Tibial nerve (tissue), 4 donors: ENCODE data around the gene KRT26. TPM values are rescaled to one million over a fixed set of nuclear protein-coding genes. Genes with fewer than 3 reads are reported as not detected.
A peak's percentile ranks its signal among the peaks of the same experiment; 100 is the strongest.

Experiments used
- DNase-seq, 2 donors: peaks; one replicate each; pipeline ENCODE4 v3.0.0-alpha.2; 2019; ENCODE audit warnings: low spot score in 2 of 2
- H3K27ac ChIP-seq, 4 donors: fragments of 200-600 bp; sonication (generic) in 3 of 4; one replicate each; pipeline ENCODE4 v1.5.1; 2017 to 2019; ENCODE audit warnings: mild to moderate bottlenecking in 1 of 4
- H3K27me3 ChIP-seq, 2 donors: fragments of 200-600 bp; sonication (generic) in 1 of 2; one replicate each; pipeline versions ENCODE4 v1.5.1 to v1.6.0; 2017 to 2019
- H3K36me3 ChIP-seq, 3 donors: fragments of 200-600 bp; sonication (generic); one replicate each; pipeline ENCODE4 v1.5.1; 2018 to 2019
- H3K4me1 ChIP-seq, 4 donors: fragments of 200-600 bp; sonication (generic) in 3 of 4; one replicate each; pipeline ENCODE4 v1.5.1; 2017 to 2019
- H3K4me3 ChIP-seq, 4 donors: fragments of 200-600 bp; sonication (generic) in 3 of 4; one replicate each; pipeline ENCODE4 v1.5.1; 2017 to 2019; ENCODE audit warnings: mild to moderate bottlenecking in 1 of 4, moderate library complexity in 1 of 4
- H3K9me3 ChIP-seq, 4 donors: fragments of 200-600 bp; sonication (generic) in 3 of 4; one replicate each; pipeline ENCODE4 v1.5.1; 2017 to 2019
- EP300 ChIP-seq, 2 donors: sonication (generic); formaldehyde crosslinking; IDR thresholded peaks; one replicate each; pipeline ENCODE4 v1.6.1; 2017; ENCODE audit warnings: antibody characterized with exemption in 2 of 2, mild to moderate bottlenecking in 1 of 2
- POLR2A ChIP-seq, 2 donors: fragments of 450-650 bp; IDR thresholded peaks; one replicate each; pipeline ENCODE4 v1.6.1; 2017; ENCODE audit warnings: antibody characterized with exemption in 2 of 2, mild to moderate bottlenecking in 2 of 2, moderate library complexity in 2 of 2
- WGBS, 2 donors: methylation state at CpG; one replicate each; pipeline ENCODE4 v1.1.5; 2018; 5-methylcytosine and 5-hydroxymethylcytosine counted together
- total RNA-seq, 4 donors: library from RNA; depleted of rRNA; stranded (reverse); fragments of >200 nt; gene quantifications; one replicate each; pipeline ENCODE4 v1.1.0, GENCODE V29; 2016
- TF ChIP-seq, protein P1 (sequence below), 5 experiments: fragments of 200-600 bp in 3 of 5; fragments of 450-650 bp in 2 of 5; sonication (generic) in 3 of 5; IDR thresholded peaks; one replicate each; pipeline ENCODE4 v1.5.1; 2016 to 2019; ENCODE audit warnings: antibody characterized with exemption in 5 of 5, mild to moderate bottlenecking in 3 of 5, moderate library complexity in 2 of 5

KRT26 gene
- total RNA-seq, 4 donors from 2014 or later = not detected

DNA sequence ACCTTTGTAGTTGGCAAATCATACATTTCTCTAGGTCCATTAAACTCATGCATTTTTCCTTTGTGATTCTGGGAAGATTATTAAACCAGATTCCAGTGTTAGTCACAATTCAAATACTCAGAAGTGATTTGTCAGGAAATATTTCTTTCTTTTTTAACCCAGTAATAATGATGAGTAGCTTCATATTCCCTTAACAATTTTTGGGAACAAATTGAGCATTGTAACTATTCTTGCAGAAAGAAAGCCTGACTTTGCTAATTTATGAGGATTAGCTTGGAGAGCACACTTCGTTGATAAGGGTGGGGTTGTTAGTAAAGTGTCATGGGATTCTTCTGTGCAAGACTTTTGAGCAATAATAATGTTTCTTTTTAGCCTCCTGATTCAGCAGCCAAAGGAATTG, 49.8 kb downstream of the KRT26 start:
- DNase-seq = no peak
- H3K9me3 ChIP-seq = no peaks in the 10 kb centered on the region
- no peak overlapping the region for H3K4me3 ChIP-seq
- TF ChIP-seq EP300 (IDR thresholded peaks at IDR 0.05) (peak in 1 of 2 donors; percentile 73), POLR2A (IDR thresholded peaks at IDR 0.05) (no peak)
- TF ChIP-seq, protein P1, sequence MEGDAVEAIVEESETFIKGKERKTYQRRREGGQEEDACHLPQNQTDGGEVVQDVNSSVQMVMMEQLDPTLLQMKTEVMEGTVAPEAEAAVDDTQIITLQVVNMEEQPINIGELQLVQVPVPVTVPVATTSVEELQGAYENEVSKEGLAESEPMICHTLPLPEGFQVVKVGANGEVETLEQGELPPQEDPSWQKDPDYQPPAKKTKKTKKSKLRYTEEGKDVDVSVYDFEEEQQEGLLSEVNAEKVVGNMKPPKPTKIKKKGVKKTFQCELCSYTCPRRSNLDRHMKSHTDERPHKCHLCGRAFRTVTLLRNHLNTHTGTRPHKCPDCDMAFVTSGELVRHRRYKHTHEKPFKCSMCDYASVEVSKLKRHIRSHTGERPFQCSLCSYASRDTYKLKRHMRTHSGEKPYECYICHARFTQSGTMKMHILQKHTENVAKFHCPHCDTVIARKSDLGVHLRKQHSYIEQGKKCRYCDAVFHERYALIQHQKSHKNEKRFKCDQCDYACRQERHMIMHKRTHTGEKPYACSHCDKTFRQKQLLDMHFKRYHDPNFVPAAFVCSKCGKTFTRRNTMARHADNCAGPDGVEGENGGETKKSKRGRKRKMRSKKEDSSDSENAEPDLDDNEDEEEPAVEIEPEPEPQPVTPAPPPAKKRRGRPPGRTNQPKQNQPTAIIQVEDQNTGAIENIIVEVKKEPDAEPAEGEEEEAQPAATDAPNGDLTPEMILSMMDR (IDR thresholded peaks at IDR 0.05) = no peak
- 15 to 23% methylated on average over 1 of the region's 1 CpG for WGBS, 2 donors
- no peaks in the 10 kb centered on the region for H3K27me3 ChIP-seq
- no peaks in the 10 kb centered on the region for H3K36me3 ChIP-seq
- peaks cover 0 to 31% (median 0%) of the 10 kb centered on the region in 4 donors for H3K4me1 ChIP-seq
- H3K27ac ChIP-seq = peak overlapping the region in 2 of 4 donors; percentile 78 to 80

DNA sequence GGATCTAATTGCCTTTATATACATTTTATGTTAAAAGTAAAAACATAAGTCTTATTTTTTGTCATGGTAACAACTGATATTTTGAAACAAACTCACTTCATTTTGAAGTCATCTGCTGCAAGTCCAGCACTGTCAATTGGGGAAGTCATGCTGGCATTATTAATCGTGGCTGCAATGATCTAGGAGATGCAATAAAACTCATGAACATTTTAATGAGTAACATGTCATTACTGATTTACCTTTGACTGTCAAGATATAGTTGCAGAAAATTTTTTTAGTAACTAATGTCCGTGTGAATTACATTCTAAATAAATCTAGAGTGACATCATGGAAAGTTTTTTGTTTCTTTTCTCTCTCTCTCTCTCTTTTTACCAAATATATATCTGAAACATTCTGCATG, 51.1 kb downstream of the KRT26 start:
- TF ChIP-seq EP300 (IDR thresholded peaks at IDR 0.05) (no peak), POLR2A (IDR thresholded peaks at IDR 0.05) (no peak)
- TF ChIP-seq, protein P1 (IDR thresholded peaks at IDR 0.05) = no peak
- 64% methylated on average over 2 of the region's 2 CpGs for WGBS, 2 donors
- no peak for DNase-seq

DNA sequence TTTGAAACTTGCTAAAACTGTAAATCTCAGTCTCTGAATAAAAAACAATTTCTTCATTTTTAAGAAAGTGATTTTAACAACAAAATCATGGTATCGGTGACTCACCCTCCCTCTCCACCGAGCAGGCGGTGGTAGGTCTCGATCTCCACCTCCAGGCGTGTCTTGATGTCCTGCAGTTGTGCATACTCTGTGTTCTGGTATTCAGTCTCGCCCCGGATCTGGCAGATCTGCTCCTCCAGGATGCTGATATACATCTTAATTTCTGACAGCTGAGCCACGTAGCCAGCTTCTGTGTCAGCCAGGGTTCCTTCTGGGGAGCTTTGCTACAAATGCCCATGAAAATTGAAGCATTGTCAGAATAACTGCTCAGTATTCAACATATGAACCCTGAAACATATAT, 53.1 kb downstream of the KRT26 start:
- Histone ChIP-seq H3K36me3 (no peaks in the 10 kb centered on the region), H3K27ac (no peak overlapping the region), H3K4me1 (peaks cover 0 to 26% (median 0%) of the 10 kb centered on the region in 4 donors), H3K9me3 (no peaks in the 10 kb centered on the region), H3K4me3 (no peak overlapping the region), H3K27me3 (no peaks in the 10 kb centered on the region)
- WGBS, 2 donors = 59 to 70% methylated on average over 8 of the region's 8 CpGs
- TF ChIP-seq EP300 (IDR thresholded peaks at IDR 0.05) (no peak), POLR2A (IDR thresholded peaks at IDR 0.05) (no peak)
- TF ChIP-seq, protein P1 (IDR thresholded peaks at IDR 0.05) = no peak
- DNase-seq = no peak

More for the DNA sequence above, 51.1 kb downstream of the KRT26 start:
- Histone ChIP-seq H3K36me3 (no peaks in the 10 kb centered on the region), H3K9me3 (no peaks in the 10 kb centered on the region), H3K4me3 (no peak overlapping the region), H3K27me3 (no peaks in the 10 kb centered on the region), H3K27ac (no peak overlapping the region), H3K4me1 (peaks cover 0 to 26% (median 0%) of the 10 kb centered on the region in 4 donors)

DNA sequence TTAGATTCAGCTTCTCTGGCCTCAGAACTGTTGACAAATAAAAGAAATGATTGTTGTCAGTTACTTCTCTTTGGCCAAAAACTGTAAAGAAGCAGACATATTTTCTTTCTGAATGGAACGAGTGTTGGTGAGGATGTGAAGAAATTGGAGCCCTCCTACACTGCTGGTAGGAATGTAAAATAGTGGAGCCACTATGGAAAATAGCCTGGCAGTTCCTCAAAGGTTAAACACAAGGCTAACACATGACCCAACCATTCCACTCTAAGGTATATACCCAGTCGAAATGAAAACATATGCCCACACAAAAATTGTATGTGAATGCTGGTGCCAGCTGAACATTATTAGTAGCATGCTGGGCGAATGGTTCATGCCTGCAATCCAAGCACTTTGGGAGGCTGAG, 54.2 kb downstream of the KRT26 start:
- H3K27ac ChIP-seq = no peak overlapping the region
- DNase-seq = no peak
- no peaks in the 10 kb centered on the region for H3K9me3 ChIP-seq
- H3K4me1 ChIP-seq = peaks cover 0 to 22% (median 0%) of the 10 kb centered on the region in 4 donors
- 35 to 44% methylated on average over 3 of the region's 3 CpGs for whole genome bisulfite sequencing, 2 donors
- no peaks in the 10 kb centered on the region for H3K27me3 ChIP-seq
- TF ChIP-seq, protein P1 (IDR thresholded peaks at IDR 0.05) = no peak
- TF ChIP-seq EP300 (IDR thresholded peaks at IDR 0.05) = no peak
- no peak for TF ChIP-seq POLR2A (IDR thresholded peaks at IDR 0.05)
- no peak overlapping the region for H3K4me3 ChIP-seq
- no peaks in the 10 kb centered on the region for H3K36me3 ChIP-seq

Other genes starting within 250 kb of the KRT26 start
- gene CCR7, start 206.7 kb downstream of the KRT26 start, total RNA-seq = 1 to 10 TPM in 1 of 4 donors, not detected in 3; 1.5 TPM
- gene SMARCE1, start 124.4 kb downstream of the KRT26 start, total RNA-seq = 100 to 1,000 TPM in 1 of 4 donors, 10 to 100 TPM in 3; 67.2 to 113 (median 95.1) TPM
- gene KRT222, start 107.0 kb downstream of the KRT26 start, total RNA-seq = 10 to 100 TPM in 1 of 4 donors, 1 to 10 TPM in 3; 2.7 to 17.9 (median 7.6) TPM
- under 1 TPM in 1 of 4 donors, not detected in 3; 0.20 TPM for gene KRT24, start 68.4 kb downstream of the KRT26 start, total RNA-seq
- under 1 TPM in 3 of 4 donors, not detected in 1; 0.22 to 0.84 (median 0.39) TPM for gene KRT25, start 16.9 kb downstream of the KRT26 start, total RNA-seq
- not detected for gene KRT27, start 10.3 kb upstream of the KRT26 start, total RNA-seq
- not detected for gene KRT28, start 27.8 kb upstream of the KRT26 start, total RNA-seq
- 10 to 100 TPM in 3 of 4 donors, 1 to 10 TPM in 1; 8.0 to 13.4 (median 11.3) TPM for gene KRT10, start 50.4 kb upstream of the KRT26 start, total RNA-seq
- not detected for gene KRT12, start 95.0 kb upstream of the KRT26 start, total RNA-seq
- gene KRT20, start 113.0 kb upstream of the KRT26 start, total RNA-seq = not detected
- not detected for gene KRT23, start 165.4 kb upstream of the KRT26 start, total RNA-seq
- gene KRT39, start 194.7 kb upstream of the KRT26 start, total RNA-seq = not detected
- gene KRT40, start 212.1 kb upstream of the KRT26 start, total RNA-seq = not detected
- not detected for gene KRTAP3-3, start 222.0 kb upstream of the KRT26 start, total RNA-seq
- not detected for gene KRTAP3-2, start 227.7 kb upstream of the KRT26 start, total RNA-seq
- not detected for gene KRTAP3-1, start 236.9 kb upstream of the KRT26 start, total RNA-seq